SK-N-SH (cell line): ENCODE measurements around the gene SMS. TPM values are rescaled to one million over a fixed set of nuclear protein-coding genes. Genes with fewer than 3 reads are reported as not detected.

Experiments
- CTCF ChIA-PET: fragments of 300-600, 350-600 bp; formaldehyde crosslinking; extraction: SDS; loops from one replicate; lab custom pipeline; 2021; lab: Yijun Ruan, JAX
- POLR2A ChIA-PET: fragments of 350-600 bp; sonication (Branson Sonifier 250); formaldehyde crosslinking; extraction: SDS; loops from one replicate; lab custom pipeline; 2020; ENCODE audit warnings: antibody characterized with exemption, inconsistent platforms; lab: Yijun Ruan, JAX
- DNase-seq: peaks from one replicate; pipeline ENCODE4 v3.0.0; 2012
- H2AFZ ChIP-seq: fragments of 200-600 bp; sonication (generic); 2 replicates; pipeline ENCODE4 v1.8.1; 2016; ENCODE audit warnings: antibody characterized with exemption, mild to moderate bottlenecking, low read depth
- H3F3A ChIP-seq: fragments of 200-600 bp; sonication (generic); replicated peaks from 2 replicates; pipeline ENCODE3; 2016; ENCODE audit warnings: antibody characterized with exemption, mild to moderate bottlenecking; ENCODE audit not compliant: insufficient read depth
- H3K27ac ChIP-seq, 2 experiments: fragments of 200-500 bp in 1 of 2; fragments of 200-600 bp in 1 of 2; sonication (Bioruptor generic) in 1 of 2; sonication (generic), shearing (Covaris generic) in 1 of 2; 2 replicates each; pipeline versions ENCODE4 v1.5.1 to v1.6.1; 2014 to 2016; ENCODE audit warnings: low read depth in 2 of 2, inconsistent platforms in 1 of 2, low read length in 1 of 2, mild to moderate bottlenecking in 1 of 2, mixed read lengths in 1 of 2
- H3K27me3 ChIP-seq: fragments of 200-600 bp; sonication (generic), shearing (Covaris generic); 2 replicates; pipeline ENCODE4 v1.6.1; 2016; ENCODE audit warnings: mixed run types; ENCODE audit not compliant: insufficient read depth
- H3K36me3 ChIP-seq, 2 experiments: fragments of 200-500 bp in 1 of 2; fragments of 200-600 bp in 1 of 2; sonication (Bioruptor generic) in 1 of 2; sonication (generic) in 1 of 2; replicated peaks in 1 of 2; 2 replicates each; pipeline versions ENCODE3 to v1.5.1; 2014 to 2016; ENCODE audit warnings: low read length in 1 of 2, mild to moderate bottlenecking in 1 of 2; ENCODE audit not compliant: insufficient read depth in 2 of 2, control insufficient read depth in 1 of 2
- H3K4me1 ChIP-seq, 2 experiments: fragments of 200-500 bp in 1 of 2; fragments of 200-600 bp in 1 of 2; sonication (Bioruptor generic) in 1 of 2; sonication (generic), shearing (Covaris generic) in 1 of 2; 2 replicates each; pipeline versions ENCODE4 v1.5.1 to v1.6.1; 2014 to 2016; ENCODE audit warnings: low read depth in 1 of 2, low read length in 1 of 2, mixed run types in 1 of 2; ENCODE audit not compliant: insufficient read depth in 2 of 2, control insufficient read depth in 1 of 2
- H3K4me2 ChIP-seq: fragments of 200-600 bp; sonication (generic), shearing (Covaris generic); 2 replicates; pipeline ENCODE4 v1.6.1; 2017; ENCODE audit warnings: mixed run types
- H3K4me3 ChIP-seq, 2 experiments: fragments of 200-500 bp in 1 of 2; fragments of 200-600 bp in 1 of 2; sonication (Bioruptor generic) in 1 of 2; sonication (generic), shearing (Covaris generic) in 1 of 2; 2 replicates each; pipeline versions ENCODE4 v1.5.1 to v1.8.1; 2014 to 2016; ENCODE audit warnings: low read depth in 2 of 2, inconsistent platforms in 1 of 2, low read length in 1 of 2, mild to moderate bottlenecking in 1 of 2, mixed read lengths in 1 of 2, moderate library complexity in 1 of 2
- H3K79me2 ChIP-seq: fragments of 200-600 bp; sonication (generic); 2 replicates; pipeline ENCODE4 v1.8.1; 2017; ENCODE audit warnings: mild to moderate bottlenecking; ENCODE audit not compliant: insufficient read depth
- H3K9ac ChIP-seq: fragments of 200-600 bp; sonication (generic); 2 replicates; pipeline ENCODE4 v1.6.1; 2017; ENCODE audit warnings: mixed run types
- H3K9me2 ChIP-seq: fragments of 200-600 bp; sonication (generic); 2 replicates; pipeline ENCODE4 v1.6.1; 2017; ENCODE audit warnings: mixed run types
- H3K9me3 ChIP-seq: fragments of 200-600 bp; sonication (generic); 2 replicates; pipeline ENCODE4 v1.6.1; 2017; ENCODE audit warnings: mixed run types, mild to moderate bottlenecking, moderate library complexity
- H4K20me1 ChIP-seq: fragments of 200-600 bp; sonication (generic); 2 replicates; pipeline ENCODE4 v1.6.1; 2017; ENCODE audit warnings: mild to moderate bottlenecking, mixed run types; ENCODE audit not compliant: insufficient read depth
- CTCF ChIP-seq: fragments of 200-600 bp; sonication (generic); IDR thresholded peaks from 2 replicates; pipeline ENCODE4 v1.6.1; 2017; ENCODE audit warnings: antibody characterized with exemption, mild to moderate bottlenecking, moderate library complexity
- ELF1 ChIP-seq: IDR thresholded peaks from 2 replicates; pipeline ENCODE4 v1.4.0; 2012
- EP300 ChIP-seq, 2 experiments: IDR thresholded peaks; 2 replicates each; pipeline versions ENCODE4 v1.4.0 to v1.6.1; 2012; ENCODE audit warnings: borderline replicate concordance in 1 of 2, low read depth in 1 of 2, low read length in 1 of 2
- FOSL2 ChIP-seq: IDR thresholded peaks from 2 replicates; pipeline ENCODE4 v1.4.0; 2012; ENCODE audit warnings: low read depth, mild to moderate bottlenecking, moderate library complexity, borderline replicate concordance
- FOXM1 ChIP-seq: IDR thresholded peaks from 2 replicates; pipeline ENCODE4 v1.4.0; 2012; ENCODE audit warnings: low read depth, mild to moderate bottlenecking
- GABPA ChIP-seq: IDR thresholded peaks from 2 replicates; pipeline ENCODE4 v1.4.0; 2012; ENCODE audit warnings: low read depth, mild to moderate bottlenecking
- GATA2 ChIP-seq: sonication (generic); formaldehyde crosslinking; IDR thresholded peaks from 2 replicates; pipeline ENCODE4 v1.5.0; 2020; ENCODE audit warnings: mild to moderate bottlenecking, missing genetic modification reagents
- JUND ChIP-seq: IDR thresholded peaks from 2 replicates; pipeline ENCODE4 v1.4.0; 2012
- MEF2A ChIP-seq: IDR thresholded peaks from 2 replicates; pipeline ENCODE4 v1.4.0; 2012; ENCODE audit warnings: low read depth, borderline replicate concordance
- NFIC ChIP-seq: IDR thresholded peaks from 2 replicates; pipeline ENCODE4 v1.4.0; 2012; ENCODE audit warnings: borderline replicate concordance
- NRF1 ChIP-seq: IDR thresholded peaks from 2 replicates; pipeline ENCODE4 v1.6.1; 2012; ENCODE audit warnings: low read depth, mild to moderate bottlenecking, low read length
- PBX3 ChIP-seq: IDR thresholded peaks from 2 replicates; pipeline ENCODE4; 2012
- RAD21 ChIP-seq: IDR thresholded peaks from 2 replicates; pipeline ENCODE4 v1.6.1; 2012; ENCODE audit warnings: mild to moderate bottlenecking, low read length
- RCOR1 ChIP-seq: fragments of 150-350 bp; IDR thresholded peaks from 2 replicates; pipeline ENCODE4 v1.6.1; 2017; ENCODE audit warnings: antibody characterized with exemption, low read length
- REST ChIP-seq: IDR thresholded peaks from 2 replicates; pipeline ENCODE4 v1.6.1; 2012; ENCODE audit warnings: mild to moderate bottlenecking, low read depth, low read length, moderate library complexity
- SMC3 ChIP-seq: IDR thresholded peaks from 2 replicates; pipeline ENCODE4 v1.6.1; 2012; ENCODE audit warnings: low read depth, low read length, improper control_type of control experiment
- TCF12 ChIP-seq: IDR thresholded peaks from 2 replicates; pipeline ENCODE4 v1.4.0; 2012
- TEAD4 ChIP-seq: IDR thresholded peaks from 2 replicates; pipeline ENCODE4 v1.4.0; 2012; ENCODE audit warnings: mild to moderate bottlenecking, borderline replicate concordance; ENCODE audit not compliant: insufficient read depth
- USF2 ChIP-seq: fragments of 150-350 bp; IDR thresholded peaks from 2 replicates; pipeline ENCODE4 v1.6.1; 2017; ENCODE audit warnings: antibody characterized with exemption, low read length, low read depth, borderline replicate concordance
- WGBS: methylation state at CpG from one replicate; pipeline ENCODE4 v1.1.6; 2017; ENCODE audit warnings: low lambda C conversion rate; 5-methylcytosine and 5-hydroxymethylcytosine counted together
- polyA plus RNA-seq, 3 experiments: library from polyadenylated mRNA; depleted of rRNA; stranded (reverse); fragments of >200 nt; gene quantifications; 2 replicates each; pipeline ENCODE4 v1.2.3, GENCODE V29; 2012

SMS gene
- polyA plus RNA-seq, 1 of the 3 experiments (the other 2 are of a cell fraction), result 116 TPM

GRCh38 chrX:22041907-22042530, 101.5 kb downstream of the SMS start:
- no peaks in the 10 kb centered on the region for H3K4me1 ChIP-seq
- CTCF ChIA-PET, result interaction anchor here (1.5 kb wide), 1 partner anchor 57 kb away, joined by 7 read pairs; no protein-coding TSS in a partner anchor
- no peaks in the 10 kb centered on the region for H3K9me3 ChIP-seq
- no peak overlapping the region for H3K4me2 ChIP-seq
- TF ChIP-seq RCOR1, result no peak
- no peak for TF ChIP-seq GATA2 (CRISPR knock-in tag)
- TF ChIP-seq EP300 (IDR thresholded peaks at IDR 0.05; ENCODE audit: borderline replicate concordance in 1 of 2, low read depth in 1 of 2, low read length in 1 of 2), result no peak
- TF ChIP-seq PBX3, result no peak
- no peak for TF ChIP-seq RAD21
- no peak for TF ChIP-seq ELF1
- TF ChIP-seq JUND, result no peak
- TF ChIP-seq SMC3, result no peak
- TF ChIP-seq TEAD4, result no peak
- TF ChIP-seq NRF1, result no peak
- TF ChIP-seq REST, result no peak
- TF ChIP-seq NFIC, result no peak
- TF ChIP-seq CTCF, result no peak
- TF ChIP-seq FOSL2, result no peak
- no peak for TF ChIP-seq GABPA
- no peak for TF ChIP-seq USF2
- no peak for TF ChIP-seq FOXM1
- TF ChIP-seq MEF2A, result no peak
- TF ChIP-seq TCF12, result no peak
- TF ChIP-seq, all 33 proteins: peak for 0
- H3F3A ChIP-seq, result no peaks in the 10 kb centered on the region
- H3K9ac ChIP-seq, result no peak overlapping the region
- no peaks in the 10 kb centered on the region for H3K9me2 ChIP-seq
- no peaks in the 10 kb centered on the region for H3K27me3 ChIP-seq
- H3K79me2 ChIP-seq, result no peaks in the 10 kb centered on the region
- H3K4me3 ChIP-seq, result no peak overlapping the region
- H3K27ac ChIP-seq, result no peak overlapping the region
- no peak for DNase-seq
- no peak overlapping the region for H2AFZ ChIP-seq
- POLR2A ChIA-PET, result no interaction called here
- no peaks in the 10 kb centered on the region for H4K20me1 ChIP-seq
- WGBS, result 49% methylated on average over 11 of the region's 11 CpGs
- no peaks in the 10 kb centered on the region for H3K36me3 ChIP-seq
